Measurements from ENCODE around the gene TPRG1. TPM values are rescaled to one million over a fixed set of nuclear protein-coding genes. Genes with fewer than 3 reads are reported as not detected.
A peak's percentile ranks its signal among the peaks of the same experiment; 100 is the strongest.

TPRG1 gene
- total RNA-seq, 1 donor from 2014 or later: 23.4 TPM

- Histone ChIP-seq H3K27ac (no peak overlapping the region), H3K4me1 (peaks cover 11% of the 10 kb centered on the region), H3K4me3 (no peak overlapping the region), H3K9me3 (no peaks in the 10 kb centered on the region), H3K27me3 (ENCODE audit: low read depth) (no peaks in the 10 kb centered on the region), H3K36me3 (no peaks in the 10 kb centered on the region)
- TF ChIP-seq CTCF (IDR thresholded peaks at IDR 0.05): no peak
- intact Hi-C loops (cut with DNase I): no loop called here
- DNase-seq (no peak), ATAC-seq (no peak)
Observed at GRCh38 chr3:189353988-189354889, 182.5 kb downstream of the TPRG1 start.

GRCh38 chr3:189355115-189355480 is 183.3 kb downstream of the TPRG1 start:
- H3K9me3 ChIP-seq: no peaks in the 10 kb centered on the region

GRCh38 chr3:189355481-189356201 is 183.9 kb downstream of the TPRG1 start:
- no peaks in the 10 kb centered on the region for H3K36me3 ChIP-seq
- no peak for TF ChIP-seq CTCF (IDR thresholded peaks at IDR 0.05)
- H3K4me3 ChIP-seq: no peak overlapping the region
- H3K27me3 ChIP-seq (ENCODE audit: low read depth): no peaks in the 10 kb centered on the region
- H3K9me3 ChIP-seq: no peaks in the 10 kb centered on the region
- ATAC-seq: peak; percentile 57 to 76
- peak overlapping the region; percentile 15 for H3K27ac ChIP-seq
- H3K4me1 ChIP-seq: peaks cover 11% of the 10 kb centered on the region
- DNase-seq: no peak
- intact Hi-C loops (cut with DNase I): no loop called here

More at GRCh38 chr3:189355115-189355480, 183.3 kb downstream of the TPRG1 start:
- no peak overlapping the region for H3K4me3 ChIP-seq
- H3K27me3 ChIP-seq (ENCODE audit: low read depth): no peaks in the 10 kb centered on the region
- no peaks in the 10 kb centered on the region for H3K36me3 ChIP-seq
- H3K4me1 ChIP-seq: peaks cover 11% of the 10 kb centered on the region
- ATAC-seq (no peak), DNase-seq (no peak)
- intact Hi-C loops (cut with DNase I): no loop called here
- no peak overlapping the region for H3K27ac ChIP-seq
- no peak for TF ChIP-seq CTCF (IDR thresholded peaks at IDR 0.05)

DNA sequence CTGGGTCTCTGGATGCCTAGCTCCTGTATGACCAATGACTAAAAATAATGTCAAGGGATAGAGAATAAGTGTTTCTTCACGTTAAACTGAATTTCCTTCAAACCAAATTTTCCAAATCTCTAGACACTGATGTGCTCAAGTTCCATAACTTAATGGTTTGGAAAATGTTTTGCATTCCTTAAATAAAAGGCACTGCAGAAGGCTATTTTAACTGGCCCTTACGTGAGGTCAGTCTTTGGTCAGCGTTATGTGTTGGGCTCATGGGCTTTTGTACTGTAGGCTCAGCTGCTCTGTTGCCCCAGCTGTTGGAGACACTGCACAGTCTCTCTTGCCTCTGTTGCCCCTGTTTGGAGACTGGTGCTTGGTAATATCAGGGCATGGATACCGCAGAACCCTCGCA is 188.5 kb downstream of the TPRG1 start:
- H3K27me3 ChIP-seq (ENCODE audit: low read depth): no peaks in the 10 kb centered on the region
- H3K27ac ChIP-seq: no peak overlapping the region
- DNase-seq (no peak), ATAC-seq (no peak)
- TF ChIP-seq CTCF (IDR thresholded peaks at IDR 0.05): no peak
- no peaks in the 10 kb centered on the region for H3K9me3 ChIP-seq
- intact Hi-C loops (cut with DNase I): no loop called here
- no peaks in the 10 kb centered on the region for H3K36me3 ChIP-seq
- peaks cover 8% of the 10 kb centered on the region for H3K4me1 ChIP-seq
- H3K4me3 ChIP-seq: no peak overlapping the region

GRCh38 chr3:189361103-189361835 is 189.5 kb downstream of the TPRG1 start:
- intact Hi-C loops (cut with DNase I): no loop called here
- no peaks in the 10 kb centered on the region for H3K4me1 ChIP-seq
- no peak overlapping the region for H3K4me3 ChIP-seq
- H3K27ac ChIP-seq: no peak overlapping the region
- no peaks in the 10 kb centered on the region for H3K27me3 ChIP-seq (ENCODE audit: low read depth)
- DNase-seq (no peak), ATAC-seq (no peak)
- no peaks in the 10 kb centered on the region for H3K9me3 ChIP-seq
- TF ChIP-seq CTCF (IDR thresholded peaks at IDR 0.05): no peak
- no peaks in the 10 kb centered on the region for H3K36me3 ChIP-seq
